Keratinocyte (primary cell): ENCODE measurements around the gene KCNB1. TPM values are rescaled to one million over a fixed set of nuclear protein-coding genes. Genes with fewer than 3 reads are reported as not detected.

Experiments used
- DNase-seq: peaks from one replicate; pipeline ENCODE4 v3.0.0-alpha.2; 2011; ENCODE audit warnings: low read depth, missing footprints, low spot score
- FAIRE-seq: peaks from 2 replicates; lab custom pipeline; 2011; peaks lifted over from hg19 to GRCh38; lab: Jason Lieb, UNC
- H2AFZ ChIP-seq: 2 replicates; pipeline ENCODE4 v1.6.0; 2012; ENCODE audit warnings: low read length, control low read depth, inconsistent platforms; ENCODE audit not compliant: control insufficient read depth
- H3K27ac ChIP-seq: 2 replicates; pipeline ENCODE4 v1.5.1; 2011; ENCODE audit warnings: low read length; ENCODE audit not compliant: control insufficient read depth, insufficient read depth
- H3K27me3 ChIP-seq: 3 replicates; pipeline ENCODE4 v1.6.0; 2011; ENCODE audit warnings: low read length; ENCODE audit not compliant: control insufficient read depth, insufficient read depth; ENCODE audit errors: extremely low read depth
- H3K36me3 ChIP-seq, 2 experiments: 2 replicates in 1 of 2; 3 replicates in 1 of 2; pipeline ENCODE4 v1.5.1; 2011; ENCODE audit warnings: low read length in 2 of 2, mild to moderate bottlenecking in 1 of 2; ENCODE audit not compliant: control insufficient read depth in 2 of 2, insufficient read depth in 2 of 2; ENCODE audit errors: extremely low read depth in 1 of 2
- H3K4me1 ChIP-seq: 3 replicates; pipeline ENCODE4 v1.5.1; 2011; ENCODE audit warnings: low read length; ENCODE audit not compliant: control insufficient read depth, insufficient read depth; ENCODE audit errors: extremely low read depth
- H3K4me2 ChIP-seq: 3 replicates; pipeline ENCODE4 v1.6.0; 2011; ENCODE audit warnings: low read depth, low read length; ENCODE audit not compliant: control insufficient read depth, insufficient read depth; ENCODE audit errors: extremely low read depth
- H3K4me3 ChIP-seq, 3 experiments: fragments of 200-600 bp in 1 of 3; sonication (generic) in 1 of 3; 2 replicates in 2 of 3; 3 replicates in 1 of 3; pipeline ENCODE4 v1.5.1; 2011 to 2016; ENCODE audit warnings: low read length in 3 of 3, mild to moderate bottlenecking in 3 of 3, control low read depth in 2 of 3, inconsistent platforms in 1 of 3, low read depth in 1 of 3, mixed read lengths in 1 of 3, mixed run types in 1 of 3, moderate library complexity in 1 of 3; ENCODE audit not compliant: control insufficient read depth in 2 of 3, insufficient read depth in 2 of 3; ENCODE audit errors: extremely low read depth in 1 of 3
- H3K79me2 ChIP-seq: 2 replicates; pipeline ENCODE4 v1.6.0; 2012; ENCODE audit warnings: low read length; ENCODE audit not compliant: control insufficient read depth, insufficient read depth
- H3K9ac ChIP-seq: 3 replicates; pipeline ENCODE4 v1.6.0; 2011; ENCODE audit warnings: low read length; ENCODE audit not compliant: control insufficient read depth, insufficient read depth; ENCODE audit errors: extremely low read depth
- H3K9me1 ChIP-seq: 3 replicates; pipeline ENCODE4 v1.6.0; 2011; ENCODE audit warnings: low read length; ENCODE audit not compliant: control insufficient read depth, insufficient read depth; ENCODE audit errors: extremely low read depth
- H3K9me3 ChIP-seq: 2 replicates; pipeline ENCODE4 v1.5.1; 2012; ENCODE audit warnings: low read depth, low read length; ENCODE audit not compliant: control insufficient read depth
- H4K20me1 ChIP-seq: 3 replicates; pipeline ENCODE4 v1.6.0; 2011; ENCODE audit warnings: low read length; ENCODE audit not compliant: control insufficient read depth, insufficient read depth; ENCODE audit errors: extremely low read depth
- EZH2 ChIP-seq: IDR thresholded peaks from one replicate; pipeline ENCODE4 v1.6.1; 2012; ENCODE audit warnings: inconsistent platforms, mild to moderate bottlenecking, low read length, moderate library complexity
- dilution Hi-C: fragments of 300-500 bp; cut with MboI; formaldehyde crosslinking; loops from one replicate; pipeline ENCODE4 v1.7.0; 2020; ENCODE audit warnings: low sequenced_read_pairs; ENCODE audit not compliant: extremely low pct_ligation_motif_present
- polyA plus RNA-seq, 5 experiments: library from polyadenylated mRNA; depleted of rRNA in 3 of 5; stranded (reverse) in 3 of 5; stranded (forward) in 1 of 5; unstranded in 1 of 5; fragments of >200 nt; gene quantifications; 1 replicate in 1 of 5; 2 replicates in 3 of 5; 3 replicates in 1 of 5; pipeline versions ENCODE4 v1.2.1 to v1.2.3, GENCODE V29; 2011 to 2012; ENCODE audit warnings: missing spikeins in 2 of 5, low read depth in 1 of 5, low replicate concordance in 1 of 5
- TF ChIP-seq, protein P1 (sequence below), 3 experiments: IDR thresholded peaks in 1 of 3; conservative IDR thresholded peaks in 1 of 3; optimal IDR thresholded peaks in 1 of 3; 2 replicates in 2 of 3; 3 replicates in 1 of 3; pipeline versions ENCODE3 to v1.5.1; 2011; ENCODE audit warnings: low read length in 3 of 3, mild to moderate bottlenecking in 3 of 3, moderate library complexity in 2 of 3, control low read depth in 1 of 3, inconsistent platforms in 1 of 3; ENCODE audit not compliant: insufficient read depth in 2 of 3; ENCODE audit errors: extremely low read depth in 1 of 3

The KCNB1 gene
- polyA plus RNA-seq, 1 donor (not counting 4 experiments of a cell fraction or from before 2014, with no cell fraction given) = not detected

DNA sequence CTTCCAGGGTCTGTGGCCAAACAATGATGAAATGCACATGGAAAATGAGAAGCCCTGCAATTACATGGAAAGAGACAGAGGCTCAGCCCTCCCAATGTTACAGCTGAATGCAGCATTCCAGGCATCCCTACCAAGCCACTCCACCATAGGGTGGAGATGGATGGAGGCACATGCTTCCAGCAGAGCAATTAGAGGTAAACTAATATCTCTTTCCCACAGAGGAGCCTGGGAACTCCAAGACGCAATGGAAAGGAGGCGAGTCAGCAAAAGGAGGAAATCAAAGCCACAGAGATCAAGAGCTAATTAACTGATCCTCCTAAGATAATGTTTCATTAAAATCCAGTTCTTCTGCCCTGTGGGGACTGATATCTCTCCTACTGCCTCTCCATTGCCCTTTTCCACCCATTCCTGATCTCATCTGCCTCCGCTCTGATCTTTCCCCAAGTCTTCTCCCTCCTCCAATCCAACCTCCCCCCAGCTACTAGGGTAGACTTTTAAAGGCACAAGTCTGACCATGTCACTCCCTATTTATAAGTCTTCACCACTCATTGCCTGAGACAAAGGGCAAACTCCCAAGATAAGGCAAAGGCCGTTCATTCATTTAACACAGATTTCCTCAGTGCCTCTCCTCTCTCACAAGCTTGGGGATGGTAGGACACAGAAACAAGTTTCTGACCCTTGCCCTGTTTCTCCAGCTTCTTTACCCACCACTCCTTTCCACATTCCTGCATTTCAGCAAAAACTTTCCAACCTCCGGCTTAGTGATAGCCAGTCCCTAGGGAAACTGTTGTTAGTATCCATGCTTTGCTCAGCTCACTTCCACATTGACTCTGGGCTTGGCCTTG lies 14.3 kb upstream of the KCNB1 start:
- H3K27me3 ChIP-seq = peaks cover 20% of the 10 kb centered on the region
- H3K27ac ChIP-seq = no peak overlapping the region
- TF ChIP-seq, protein P1, sequence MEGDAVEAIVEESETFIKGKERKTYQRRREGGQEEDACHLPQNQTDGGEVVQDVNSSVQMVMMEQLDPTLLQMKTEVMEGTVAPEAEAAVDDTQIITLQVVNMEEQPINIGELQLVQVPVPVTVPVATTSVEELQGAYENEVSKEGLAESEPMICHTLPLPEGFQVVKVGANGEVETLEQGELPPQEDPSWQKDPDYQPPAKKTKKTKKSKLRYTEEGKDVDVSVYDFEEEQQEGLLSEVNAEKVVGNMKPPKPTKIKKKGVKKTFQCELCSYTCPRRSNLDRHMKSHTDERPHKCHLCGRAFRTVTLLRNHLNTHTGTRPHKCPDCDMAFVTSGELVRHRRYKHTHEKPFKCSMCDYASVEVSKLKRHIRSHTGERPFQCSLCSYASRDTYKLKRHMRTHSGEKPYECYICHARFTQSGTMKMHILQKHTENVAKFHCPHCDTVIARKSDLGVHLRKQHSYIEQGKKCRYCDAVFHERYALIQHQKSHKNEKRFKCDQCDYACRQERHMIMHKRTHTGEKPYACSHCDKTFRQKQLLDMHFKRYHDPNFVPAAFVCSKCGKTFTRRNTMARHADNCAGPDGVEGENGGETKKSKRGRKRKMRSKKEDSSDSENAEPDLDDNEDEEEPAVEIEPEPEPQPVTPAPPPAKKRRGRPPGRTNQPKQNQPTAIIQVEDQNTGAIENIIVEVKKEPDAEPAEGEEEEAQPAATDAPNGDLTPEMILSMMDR (optimal IDR thresholded peaks at IDR 0.05 in 1 of 3, IDR thresholded peaks at IDR 0.05 in 1 of 3, conservative IDR thresholded peaks at IDR 0.05 in 1 of 3; ENCODE audit: extremely low read depth in 1 of 3, insufficient read depth in 2 of 3, low read length in 3 of 3) = no peak
- TF ChIP-seq EZH2 = no peak
- H3K9me3 ChIP-seq = no peaks in the 10 kb centered on the region
- dilution Hi-C loops = loop anchor here (10.0 kb wide), 1 partner anchor 172 kb away; no protein-coding TSS in a partner anchor
- H3K9ac ChIP-seq = no peak overlapping the region
- no peaks in the 10 kb centered on the region for H3K4me1 ChIP-seq
- H3K9me1 ChIP-seq = no peaks in the 10 kb centered on the region
- no peaks in the 10 kb centered on the region for H4K20me1 ChIP-seq
- no peak overlapping the region for H3K4me2 ChIP-seq
- H3K79me2 ChIP-seq = no peaks in the 10 kb centered on the region
- DNase-seq (no peak), FAIRE-seq (no peak)
- no peak overlapping the region for H3K4me3 ChIP-seq
- H2AFZ ChIP-seq = no peak overlapping the region
- H3K36me3 ChIP-seq = no peaks in the 10 kb centered on the region

DNA sequence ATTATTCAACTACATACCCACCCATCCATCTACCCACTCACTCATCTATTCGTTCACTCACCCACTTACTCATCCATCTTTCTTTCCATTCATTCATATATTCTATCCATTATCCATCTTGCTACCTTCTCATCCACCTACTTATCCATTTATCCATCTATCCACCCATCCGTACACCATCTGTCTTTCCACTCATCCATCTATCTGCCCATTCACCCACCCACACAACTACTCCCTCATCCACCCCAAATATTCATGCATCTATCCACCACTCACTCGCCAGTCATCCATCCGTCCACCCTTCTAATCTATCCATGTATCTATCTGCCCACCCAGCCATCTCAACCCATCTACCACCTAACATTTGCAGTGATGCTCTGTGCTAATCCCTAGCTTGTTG lies 13.6 kb upstream of the KCNB1 start:
- H3K36me3 ChIP-seq = no peaks in the 10 kb centered on the region

More for the DNA sequence above, 13.6 kb upstream of the KCNB1 start:
- DNase-seq (no peak), FAIRE-seq (no peak)
- no peak overlapping the region for H3K27ac ChIP-seq
- no peak overlapping the region for H3K4me2 ChIP-seq
- peaks cover 20% of the 10 kb centered on the region for H3K27me3 ChIP-seq
- H2AFZ ChIP-seq = no peak overlapping the region
- no peaks in the 10 kb centered on the region for H3K79me2 ChIP-seq
- TF ChIP-seq, protein P1 (optimal IDR thresholded peaks at IDR 0.05 in 1 of 3, IDR thresholded peaks at IDR 0.05 in 1 of 3, conservative IDR thresholded peaks at IDR 0.05 in 1 of 3; ENCODE audit: extremely low read depth in 1 of 3, insufficient read depth in 2 of 3, low read length in 3 of 3) = no peak
- no peak for TF ChIP-seq EZH2
- no peaks in the 10 kb centered on the region for H3K4me1 ChIP-seq
- H3K9ac ChIP-seq = no peak overlapping the region
- H4K20me1 ChIP-seq = no peaks in the 10 kb centered on the region
- dilution Hi-C loops = loop anchor here (10.0 kb wide), 1 partner anchor 171 kb away; no protein-coding TSS in a partner anchor
- no peak overlapping the region for H3K4me3 ChIP-seq
- H3K9me3 ChIP-seq = no peaks in the 10 kb centered on the region
- H3K9me1 ChIP-seq = no peaks in the 10 kb centered on the region
